GM21528 (cell line): Measurements from ENCODE around the gene GALNS.
"Not testable (repeated sequence)": the region's sequence is repeated elsewhere in the genome, so short reads cannot be mapped to it uniquely, and the experiment has no call there.

Source experiments
- ATAC-seq: cut with Tn5 transposase; IDR thresholded peaks from one replicate; pipeline ENCODE4 v1.9.1; 2021; ENCODE audit warnings: mild to moderate bottlenecking, moderate library complexity; ENCODE audit not compliant: unreplicated experiment, low FRiP score

The GALNS gene

DNA sequence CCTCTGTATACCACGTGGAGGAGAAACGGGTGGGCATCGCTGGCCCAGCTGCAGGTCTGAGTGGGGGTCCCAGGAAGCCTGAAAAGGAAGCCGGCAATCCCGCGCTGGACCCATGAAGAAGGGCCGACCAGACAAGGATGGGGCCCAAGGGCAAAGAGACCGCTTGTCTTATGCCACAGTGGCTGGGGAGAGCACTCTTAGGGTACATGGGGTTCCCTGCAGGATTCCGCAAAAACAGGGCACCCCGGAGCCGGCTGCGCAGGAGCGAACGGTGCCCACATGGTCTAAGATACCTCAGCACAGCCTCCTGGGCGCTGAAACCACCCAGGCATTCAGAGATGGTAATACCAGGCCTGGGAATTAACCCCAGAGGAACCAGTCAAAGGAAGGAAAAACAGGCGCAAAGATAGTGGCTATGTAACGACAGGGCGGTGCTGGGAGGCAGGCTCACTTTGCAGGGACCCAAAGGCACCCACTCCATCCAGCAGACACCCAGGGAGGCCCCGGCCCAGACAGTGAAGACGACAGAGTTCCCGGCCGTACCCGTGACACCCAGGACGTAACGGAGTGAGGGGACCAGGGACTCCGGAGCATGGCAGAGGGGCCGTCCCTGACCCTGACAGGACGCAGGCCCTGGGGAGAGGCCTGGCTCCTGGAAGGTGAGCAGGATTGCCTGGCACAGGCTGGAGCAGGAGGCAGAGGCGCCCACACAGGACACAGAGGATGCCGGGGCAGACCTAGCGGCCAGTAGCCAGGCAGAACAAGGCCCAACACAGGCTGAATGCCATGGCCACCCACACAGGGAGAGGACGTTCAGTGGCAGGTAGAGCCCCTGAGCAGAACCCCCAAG is 82.0 kb downstream of the GALNS start:
- no peak for ATAC-seq

DNA sequence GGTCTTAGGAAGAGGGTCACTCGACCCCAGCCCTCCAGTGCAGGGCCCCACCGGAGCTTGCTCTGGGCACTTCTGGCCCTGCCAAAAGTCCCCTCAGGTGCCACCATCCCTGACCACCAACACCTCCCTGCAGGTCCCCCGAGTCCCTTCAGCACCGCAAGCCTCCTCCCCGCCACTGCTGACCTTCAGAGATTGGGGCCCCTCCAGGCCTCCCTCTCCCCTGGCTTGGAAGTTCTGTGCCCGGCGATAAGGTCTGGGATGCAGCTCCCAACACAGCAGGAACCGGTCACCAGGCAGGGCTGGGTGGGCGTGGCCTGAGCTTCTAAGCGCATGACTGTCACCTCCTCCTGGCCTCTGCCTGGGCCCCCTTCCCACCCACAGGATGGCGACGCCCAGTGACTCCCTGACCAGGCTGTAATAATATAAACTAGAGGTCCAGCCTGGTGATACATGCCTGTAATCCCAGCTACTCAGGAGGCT is 82.9 kb downstream of the GALNS start:
- no peak for ATAC-seq

DNA sequence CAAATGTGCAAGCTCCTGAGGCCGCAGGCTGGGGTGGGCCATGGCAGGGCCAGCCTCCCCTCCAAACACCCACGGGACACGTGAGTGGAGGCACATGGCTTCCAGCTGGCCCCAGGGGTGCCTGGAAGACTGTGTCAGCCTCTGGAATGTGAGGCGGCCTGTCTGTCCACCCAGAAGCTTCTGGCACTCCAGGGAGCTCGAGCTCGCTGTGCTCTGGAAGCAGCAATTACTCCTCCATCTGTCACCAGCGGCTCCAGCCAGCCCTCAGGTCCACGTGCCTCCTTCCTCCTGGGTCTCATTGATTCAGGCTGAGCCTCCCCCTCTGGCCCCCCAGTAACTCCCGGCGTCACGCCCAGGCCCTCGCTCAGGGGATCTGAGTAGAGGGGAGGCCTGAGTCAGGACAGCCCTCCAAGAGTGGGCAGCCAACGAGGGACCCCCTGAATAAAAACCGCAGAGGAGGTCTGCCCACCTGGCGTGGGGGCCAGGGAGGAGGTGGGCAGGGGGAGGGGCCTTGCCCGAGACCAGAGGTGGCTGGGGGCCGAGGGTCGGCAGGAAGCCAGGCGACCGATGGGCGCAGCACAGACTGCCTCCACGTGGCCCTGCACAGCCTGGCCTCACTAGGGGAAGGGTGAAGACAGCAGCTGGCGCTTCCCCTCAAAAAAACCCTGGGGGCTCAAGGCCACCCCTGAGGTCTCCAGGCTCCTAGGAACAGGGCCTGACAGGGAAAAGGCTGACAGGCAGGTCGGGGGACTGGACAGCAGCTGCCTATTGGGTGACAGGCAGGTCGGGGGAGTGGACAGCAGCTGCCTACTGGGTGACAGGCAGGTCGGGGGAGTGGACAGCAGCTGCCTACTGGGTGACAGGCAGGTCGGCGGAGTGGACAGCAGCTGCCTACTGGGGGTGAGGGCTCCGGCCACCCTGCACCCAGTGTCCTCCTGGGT is 83.6 kb downstream of the GALNS start:
- no peak for ATAC-seq

DNA sequence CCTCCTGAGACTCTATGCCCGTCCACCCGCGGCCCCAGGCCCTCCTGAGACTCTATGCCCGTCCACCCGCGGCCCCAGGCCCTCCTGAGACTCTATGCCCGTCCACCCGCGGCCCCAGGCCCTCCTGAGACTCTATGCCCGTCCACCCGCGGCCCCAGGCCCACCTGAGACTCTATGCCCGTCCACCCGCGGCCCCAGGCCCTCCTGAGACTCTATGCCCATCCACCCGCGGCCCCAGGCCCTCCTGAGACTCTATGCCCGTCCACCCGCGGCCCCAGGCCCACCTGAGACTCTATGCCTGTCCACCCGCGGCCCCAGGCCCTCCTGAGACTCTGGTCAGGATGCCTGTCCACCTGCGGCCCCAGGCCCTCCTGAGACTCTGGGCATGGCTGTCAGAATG is 85.0 kb downstream of the GALNS start:
- ATAC-seq = not testable (repeated sequence)

DNA sequence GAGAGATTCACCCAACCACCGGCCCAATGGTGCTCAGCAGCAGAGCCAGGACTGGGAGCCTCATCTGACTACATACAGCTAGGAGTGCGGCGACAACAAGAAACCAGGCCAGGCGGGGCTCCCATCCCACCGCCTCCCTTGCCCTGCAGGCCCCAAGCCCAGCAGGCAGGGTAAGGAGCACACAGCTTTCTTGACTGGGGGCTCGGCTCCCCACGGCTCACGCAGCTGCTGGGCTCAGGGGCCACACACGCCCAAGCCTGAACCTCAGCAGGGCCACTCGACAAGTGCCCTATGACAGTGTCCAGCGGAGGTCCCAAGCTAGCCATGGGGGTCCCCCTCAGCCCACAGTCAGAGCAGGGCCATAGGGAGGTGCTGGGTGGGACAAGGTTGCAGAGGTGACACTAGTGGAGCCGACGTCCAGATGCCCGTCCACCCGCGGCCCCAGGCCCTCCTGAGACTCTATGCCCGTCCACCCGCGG is 85.4 kb downstream of the GALNS start:
- ATAC-seq = no peak

DNA sequence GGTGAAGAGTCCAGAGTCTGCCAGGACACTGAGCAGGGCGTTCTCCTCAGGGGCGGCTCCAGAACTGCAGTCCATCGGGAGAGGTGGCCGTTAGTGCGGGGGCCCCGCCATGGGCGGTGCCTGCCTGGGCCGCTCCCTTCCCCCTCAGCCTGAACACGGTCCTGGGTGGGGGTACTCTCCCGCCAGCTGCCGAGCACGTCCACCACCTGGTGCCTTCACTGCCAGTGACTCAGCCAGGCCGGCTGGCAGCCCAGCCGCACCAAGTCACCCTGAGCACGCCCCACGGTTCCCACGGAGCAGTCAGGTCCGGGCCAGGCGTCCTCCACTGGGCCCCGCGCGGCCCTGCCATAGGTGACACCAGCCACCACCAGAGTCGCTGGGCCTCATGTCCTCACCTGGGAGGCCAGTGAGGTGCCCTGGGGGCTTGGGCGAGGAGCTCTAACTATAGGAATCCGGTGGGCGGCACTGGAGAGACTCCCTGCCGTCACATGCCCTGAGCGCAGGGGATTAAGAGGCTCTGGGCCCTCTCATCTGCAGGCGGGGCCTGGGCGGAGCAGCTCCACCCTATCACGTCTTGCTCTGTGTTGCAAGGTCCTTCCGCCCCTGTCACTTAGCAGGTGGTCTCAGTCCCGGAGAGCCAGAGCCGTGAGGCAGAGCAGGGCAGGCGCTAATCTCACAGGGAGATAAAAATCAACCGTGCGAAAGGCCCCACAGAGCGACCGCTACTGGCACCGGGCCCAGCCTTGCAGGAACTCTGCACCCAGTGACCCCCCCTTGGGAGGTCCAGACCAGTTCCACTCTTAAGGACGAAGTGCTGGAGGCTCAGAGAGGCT is 86.1 kb downstream of the GALNS start:
- ATAC-seq = no peak

- no peak for ATAC-seq
These were observed 86.9 kb downstream of the GALNS start for GRCh38 chr16:88769617-88770460.

GRCh38 chr16:88768071-88768783 is 88.5 kb downstream of the GALNS start:
- ATAC-seq = no peak

- no peak for ATAC-seq
These were observed 89.1 kb downstream of the GALNS start for GRCh38 chr16:88767546-88768070.

DNA sequence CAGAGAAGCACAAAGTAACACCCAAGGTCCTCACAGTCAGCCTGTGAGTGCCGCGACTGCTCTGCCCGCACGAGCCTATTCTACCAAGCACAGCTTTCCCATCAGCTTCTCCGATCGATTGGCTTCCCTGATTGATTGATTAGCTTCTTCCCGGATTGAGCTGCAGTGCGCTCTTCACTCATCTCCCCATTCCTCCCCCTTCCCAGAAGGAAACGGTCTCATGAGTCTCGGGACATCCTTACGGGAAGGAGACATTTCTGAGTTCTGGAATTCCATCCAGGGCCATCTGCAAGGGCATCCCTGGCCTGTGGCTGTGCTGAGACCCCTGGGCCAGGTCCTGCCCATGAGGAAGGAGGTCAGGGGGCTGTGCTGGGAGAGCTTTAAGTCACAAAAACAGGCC is 89.8 kb downstream of the GALNS start:
- no peak for ATAC-seq

GRCh38 chr16:88764913-88765349 is 91.8 kb downstream of the GALNS start:
- ATAC-seq = no peak

- no peak for ATAC-seq
These were observed 92.7 kb downstream of the GALNS start for GRCh38 chr16:88764080-88764479.
